Measurements from ENCODE around the gene ERBB2.
"Not testable (repeated sequence)": the region's sequence is repeated elsewhere in the genome, so short reads cannot be mapped to it uniquely, and the experiment has no call there.

Gene ERBB2

DNA sequence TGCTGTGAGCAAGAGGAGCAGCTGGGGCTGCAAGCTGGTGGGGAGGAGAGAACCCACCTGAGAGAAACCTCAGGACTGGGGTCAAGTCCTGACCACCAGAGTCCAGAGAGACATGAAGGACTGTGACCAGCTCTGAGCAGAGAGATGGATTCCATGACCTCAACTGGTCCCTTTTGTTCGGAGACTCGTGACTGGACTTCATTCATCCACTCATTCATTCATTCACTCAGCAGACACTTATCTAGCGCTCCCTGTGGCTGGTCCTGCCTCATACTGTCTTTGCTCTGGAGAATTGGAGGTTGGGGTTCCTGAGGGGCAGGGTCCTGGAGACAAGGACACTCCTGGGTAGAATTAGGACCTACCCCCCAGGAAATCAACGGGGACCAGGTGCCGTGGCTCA, 4.0 kb downstream of the ERBB2 start:
- no peak for DNase-seq (ENCODE audit: low read depth)

DNA sequence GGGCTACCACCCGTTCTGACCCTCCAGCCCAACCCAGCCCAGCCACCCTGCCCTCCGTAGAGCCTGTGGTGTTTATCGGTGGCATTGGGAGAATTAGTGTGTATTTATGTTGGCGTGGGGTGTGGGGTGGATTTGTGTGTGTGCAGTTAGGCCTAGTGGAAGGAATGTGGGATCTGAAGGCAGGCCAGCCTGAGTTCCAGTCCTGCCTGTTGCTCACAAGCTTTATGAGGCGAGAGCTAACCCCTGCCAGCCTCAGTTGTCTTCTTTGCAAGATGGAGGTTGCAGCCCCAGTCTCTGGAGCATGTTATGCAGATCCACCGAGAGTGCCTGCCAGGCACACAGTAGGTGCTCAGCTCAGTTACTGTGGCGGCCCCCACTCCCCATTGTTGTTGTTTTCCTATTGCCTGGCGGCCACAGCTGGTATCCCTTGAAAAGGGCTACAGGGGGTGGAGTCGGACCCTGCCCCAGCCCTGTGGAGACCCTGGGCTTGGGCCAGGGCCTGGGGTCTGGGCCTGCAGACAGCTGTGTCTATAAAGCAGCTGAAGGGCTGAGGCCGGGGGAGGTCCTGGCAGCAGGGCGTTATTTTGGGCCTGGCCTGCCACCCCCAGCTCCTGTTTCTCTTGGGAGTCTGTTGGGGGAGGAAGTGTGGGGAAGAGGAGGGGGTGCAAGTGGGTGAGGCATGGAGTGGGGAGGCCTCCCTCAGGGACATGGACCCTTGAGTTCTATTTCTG, 5.1 kb downstream of the ERBB2 start:
- DNase-seq (ENCODE audit: low read depth), result no peak

DNA sequence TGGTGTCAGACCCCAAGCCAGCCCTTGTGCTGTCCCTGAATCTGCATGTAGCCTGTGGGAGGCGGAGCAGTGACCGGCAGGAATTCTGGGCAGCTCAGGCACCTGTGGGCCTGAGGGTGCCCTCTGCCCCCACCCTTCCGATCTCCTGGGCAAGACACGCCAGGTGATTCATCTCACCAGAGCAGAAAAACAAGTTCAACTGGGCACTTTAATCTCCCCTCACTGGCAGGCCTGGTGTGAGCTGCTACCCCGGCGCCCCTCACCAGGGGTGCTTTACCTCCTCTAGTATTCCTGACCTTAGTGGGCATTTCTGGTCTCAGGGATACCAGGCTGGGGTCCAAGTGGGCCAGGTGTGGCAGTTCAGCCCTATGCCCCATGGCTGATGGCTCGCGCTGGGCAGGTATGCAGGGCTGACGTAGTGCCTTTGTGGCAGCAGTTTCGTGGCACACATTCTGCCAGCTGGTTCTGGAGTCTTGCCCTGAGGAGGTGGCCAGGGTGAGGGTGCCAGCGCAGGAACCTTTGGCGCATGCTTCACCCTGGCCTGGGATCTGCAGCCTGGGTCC, 6.0 kb downstream of the ERBB2 start:
- DNase-seq (ENCODE audit: low read depth), result no peak

DNA sequence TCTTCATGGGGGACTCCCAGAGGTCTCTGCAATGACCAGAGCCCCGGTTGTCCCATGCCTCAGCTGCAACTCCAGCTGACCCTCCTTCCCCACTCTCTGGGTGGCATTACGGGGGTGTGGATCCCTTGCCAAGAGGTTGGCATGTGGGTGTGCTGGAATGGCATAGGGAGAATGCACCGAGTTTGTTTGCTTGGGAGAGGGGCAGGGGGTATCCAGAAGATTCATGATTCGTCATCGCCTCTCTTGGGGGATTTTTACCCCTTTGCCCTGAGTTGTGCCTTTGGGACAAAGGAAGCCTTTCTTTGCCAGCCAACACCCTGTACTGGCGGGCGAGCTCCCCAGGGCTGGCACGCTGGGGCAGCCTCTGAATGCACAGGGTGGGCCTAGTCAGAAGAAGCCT, 6.5 kb downstream of the ERBB2 start:
- no peak for DNase-seq (ENCODE audit: low read depth)

DNA sequence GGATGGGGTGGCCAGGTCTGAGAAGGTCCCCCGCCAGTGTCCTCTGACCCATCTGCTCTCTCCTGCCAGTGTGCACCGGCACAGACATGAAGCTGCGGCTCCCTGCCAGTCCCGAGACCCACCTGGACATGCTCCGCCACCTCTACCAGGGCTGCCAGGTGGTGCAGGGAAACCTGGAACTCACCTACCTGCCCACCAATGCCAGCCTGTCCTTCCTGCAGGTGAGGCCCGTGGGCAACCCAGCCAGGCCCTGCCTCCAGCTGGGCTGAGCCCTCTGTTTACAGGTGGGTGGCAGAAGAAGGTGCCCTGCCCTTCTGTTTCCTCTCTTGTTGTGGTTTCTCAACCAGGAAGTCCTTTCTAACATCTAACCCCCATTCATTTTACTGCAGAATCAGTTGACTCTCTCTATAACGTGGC, 7.1 kb downstream of the ERBB2 start:
- no peak for DNase-seq (ENCODE audit: low read depth)

DNA sequence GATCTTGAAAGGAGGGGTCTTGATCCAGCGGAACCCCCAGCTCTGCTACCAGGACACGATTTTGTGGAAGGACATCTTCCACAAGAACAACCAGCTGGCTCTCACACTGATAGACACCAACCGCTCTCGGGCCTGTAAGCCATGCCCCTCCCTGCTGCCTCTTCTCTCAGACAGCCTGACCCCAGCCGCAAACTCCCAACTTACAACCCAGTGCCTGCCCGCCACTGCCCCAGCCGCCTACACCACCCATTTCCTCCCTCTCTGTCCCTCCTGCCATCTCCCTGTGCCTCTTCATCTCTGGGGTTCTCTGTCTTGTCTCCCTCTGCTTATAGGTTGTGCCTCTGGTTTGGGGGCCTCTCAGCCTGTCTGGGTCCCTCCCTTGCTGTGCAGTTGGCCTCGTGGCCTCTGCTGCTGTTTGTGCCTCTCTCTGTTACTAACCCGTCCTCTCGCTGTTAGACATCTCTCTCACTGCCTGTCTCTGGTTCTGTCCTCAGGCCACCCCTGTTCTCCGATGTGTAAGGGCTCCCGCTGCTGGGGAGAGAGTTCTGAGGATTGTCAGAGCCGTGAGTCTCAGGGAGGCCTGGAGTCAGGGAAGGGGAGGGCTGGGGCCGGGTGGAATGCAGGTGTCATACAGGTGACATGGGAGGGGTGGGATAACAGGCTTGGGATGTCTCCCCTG, 9.6 kb downstream of the ERBB2 start:
- DNase-seq (ENCODE audit: low read depth), result no peak

DNA sequence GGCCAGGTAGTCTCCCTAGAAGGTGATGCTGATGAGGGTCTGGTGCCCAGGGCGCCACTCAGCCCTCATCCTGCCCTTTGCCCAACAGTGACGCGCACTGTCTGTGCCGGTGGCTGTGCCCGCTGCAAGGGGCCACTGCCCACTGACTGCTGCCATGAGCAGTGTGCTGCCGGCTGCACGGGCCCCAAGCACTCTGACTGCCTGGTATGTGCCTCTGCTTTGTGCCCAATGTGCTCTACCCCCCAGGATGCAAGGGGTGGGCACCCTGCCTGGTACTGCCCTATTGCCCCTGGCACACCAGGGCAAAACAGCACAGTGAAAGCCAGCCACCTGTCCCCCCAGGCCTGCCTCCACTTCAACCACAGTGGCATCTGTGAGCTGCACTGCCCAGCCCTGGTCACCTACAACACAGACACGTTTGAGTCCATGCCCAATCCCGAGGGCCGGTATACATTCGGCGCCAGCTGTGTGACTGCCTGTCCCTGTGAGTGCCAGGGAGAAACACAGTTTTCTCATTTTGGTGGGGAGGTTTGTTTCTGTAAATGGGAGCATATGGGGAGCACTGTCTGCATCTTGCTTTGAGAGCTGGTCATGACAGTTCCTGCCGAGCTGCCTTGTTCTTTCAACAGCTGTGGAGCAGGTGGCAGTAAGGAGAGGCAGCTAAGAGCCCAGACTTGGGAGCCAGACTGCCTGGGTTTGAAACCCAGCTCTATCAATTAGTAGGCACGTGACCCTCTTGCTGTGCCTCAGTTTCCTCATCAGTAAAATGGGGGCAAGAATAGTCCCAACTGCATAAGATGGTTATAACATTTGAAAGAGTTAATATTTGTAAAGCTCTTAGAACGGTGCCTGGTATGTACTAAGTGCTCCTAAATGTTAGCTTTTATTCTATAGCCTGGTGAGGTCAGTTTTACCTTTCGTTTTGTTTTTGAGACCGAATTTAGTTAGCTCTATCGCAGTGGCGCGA, 10.4 kb downstream of the ERBB2 start:
- no peak for DNase-seq (ENCODE audit: low read depth)

DNA sequence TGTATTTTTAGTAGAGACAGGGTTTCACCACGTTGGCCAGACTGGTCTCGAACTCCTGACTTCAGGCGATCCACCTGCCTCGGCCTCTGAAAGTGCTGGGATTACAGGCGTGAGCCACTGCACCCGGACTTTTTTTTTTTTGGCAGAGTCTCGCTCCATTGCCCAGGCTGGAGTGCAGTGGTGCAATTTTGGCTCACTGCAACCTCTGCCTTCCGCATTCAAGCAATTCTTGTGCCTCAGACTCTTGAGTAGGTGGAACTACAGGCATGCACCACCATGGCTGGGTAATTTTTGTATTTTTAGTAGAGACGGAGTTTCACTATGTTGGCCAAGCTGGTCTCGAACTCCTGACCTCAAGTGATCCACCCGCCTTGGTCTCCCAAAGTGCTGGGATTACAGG, 11.2 kb downstream of the ERBB2 start:
- not testable (repeated sequence) for DNase-seq (ENCODE audit: low read depth)

DNA sequence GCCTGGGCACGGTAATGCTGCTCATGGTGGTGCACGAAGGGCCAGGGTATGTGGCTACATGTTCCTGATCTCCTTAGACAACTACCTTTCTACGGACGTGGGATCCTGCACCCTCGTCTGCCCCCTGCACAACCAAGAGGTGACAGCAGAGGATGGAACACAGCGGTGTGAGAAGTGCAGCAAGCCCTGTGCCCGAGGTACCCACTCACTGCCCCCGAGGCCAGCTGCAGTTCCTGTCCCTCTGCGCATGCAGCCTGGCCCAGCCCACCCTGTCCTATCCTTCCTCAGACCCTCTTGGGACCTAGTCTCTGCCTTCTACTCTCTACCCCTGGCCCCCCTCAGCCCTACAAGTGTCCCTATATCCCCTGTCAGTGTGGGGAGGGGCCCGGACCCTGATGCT, 12.0 kb downstream of the ERBB2 start:
- no peak for DNase-seq (ENCODE audit: low read depth)

DNA sequence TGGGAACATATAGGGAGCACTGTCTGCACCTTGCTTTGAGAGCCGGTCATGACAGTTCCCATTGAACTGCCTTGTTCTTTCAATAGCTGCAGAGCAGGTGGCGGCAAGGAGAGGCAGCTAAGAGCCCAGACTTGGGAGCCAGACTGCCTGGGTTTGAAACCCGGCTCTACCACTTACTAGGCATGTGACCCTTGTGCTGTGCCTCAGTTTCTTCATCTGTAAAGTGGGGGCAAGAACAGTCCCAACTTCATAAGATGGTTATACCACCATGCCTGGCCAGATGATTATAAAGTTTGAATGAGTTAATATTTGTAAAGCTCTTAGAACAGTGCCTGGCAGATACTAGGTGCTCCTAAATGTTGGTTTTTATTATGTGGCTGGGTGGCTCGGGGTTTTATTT, 14.4 kb downstream of the ERBB2 start:
- DNase-seq (ENCODE audit: low read depth), result no peak

DNA sequence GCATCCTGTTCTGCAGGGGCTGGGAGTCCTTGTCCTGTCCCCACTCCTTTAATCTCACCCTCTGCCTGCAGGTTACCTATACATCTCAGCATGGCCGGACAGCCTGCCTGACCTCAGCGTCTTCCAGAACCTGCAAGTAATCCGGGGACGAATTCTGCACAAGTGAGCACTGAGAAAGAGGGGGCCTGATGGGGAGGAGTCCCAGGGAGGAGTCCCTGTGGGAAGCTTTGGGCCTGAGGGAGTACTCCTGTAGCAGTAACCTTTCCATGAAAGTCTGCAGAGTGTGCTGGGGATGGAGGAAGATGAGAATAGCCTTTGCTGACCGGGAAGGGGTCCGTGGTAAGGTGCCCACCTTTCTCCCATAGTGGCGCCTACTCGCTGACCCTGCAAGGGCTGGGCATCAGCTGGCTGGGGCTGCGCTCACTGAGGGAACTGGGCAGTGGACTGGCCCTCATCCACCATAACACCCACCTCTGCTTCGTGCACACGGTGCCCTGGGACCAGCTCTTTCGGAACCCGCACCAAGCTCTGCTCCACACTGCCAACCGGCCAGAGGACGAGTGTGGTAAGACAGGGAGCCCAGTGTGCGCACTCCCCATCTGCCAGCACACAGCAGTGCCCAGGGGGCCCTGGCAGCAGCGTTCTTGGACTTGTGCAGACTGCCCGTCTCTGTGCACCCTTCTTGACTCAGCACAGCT, 15.7 kb downstream of the ERBB2 start:
- DNase-seq (ENCODE audit: low read depth), result no peak

DNA sequence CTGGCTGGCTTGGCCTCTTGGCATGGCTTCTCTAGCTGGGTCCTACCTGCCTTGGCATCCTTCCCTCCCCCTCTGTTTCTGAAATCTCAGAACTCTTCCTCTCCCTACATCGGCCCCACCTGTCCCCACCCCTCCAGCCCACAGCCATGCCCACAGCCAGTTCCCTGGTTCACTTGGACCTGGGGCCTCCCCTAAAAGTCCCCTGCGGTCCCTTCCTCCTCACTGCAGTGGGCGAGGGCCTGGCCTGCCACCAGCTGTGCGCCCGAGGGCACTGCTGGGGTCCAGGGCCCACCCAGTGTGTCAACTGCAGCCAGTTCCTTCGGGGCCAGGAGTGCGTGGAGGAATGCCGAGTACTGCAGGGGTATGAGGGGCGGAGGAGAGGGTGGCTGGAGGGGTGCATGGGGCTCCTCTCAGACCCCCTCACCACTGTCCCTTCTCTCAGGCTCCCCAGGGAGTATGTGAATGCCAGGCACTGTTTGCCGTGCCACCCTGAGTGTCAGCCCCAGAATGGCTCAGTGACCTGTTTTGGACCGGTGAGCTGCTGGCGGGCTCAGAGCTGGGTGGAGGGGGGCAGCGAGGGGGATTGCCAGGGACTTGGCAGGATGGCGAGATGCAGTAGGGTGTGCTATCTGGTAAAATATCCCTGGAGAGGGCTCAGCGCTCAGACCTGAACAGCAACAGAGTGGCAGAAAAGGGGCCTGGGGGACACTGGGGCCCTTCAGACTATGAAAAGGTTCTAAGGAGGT, 16.4 kb downstream of the ERBB2 start:
- DNase-seq (ENCODE audit: low read depth), result no peak

DNA sequence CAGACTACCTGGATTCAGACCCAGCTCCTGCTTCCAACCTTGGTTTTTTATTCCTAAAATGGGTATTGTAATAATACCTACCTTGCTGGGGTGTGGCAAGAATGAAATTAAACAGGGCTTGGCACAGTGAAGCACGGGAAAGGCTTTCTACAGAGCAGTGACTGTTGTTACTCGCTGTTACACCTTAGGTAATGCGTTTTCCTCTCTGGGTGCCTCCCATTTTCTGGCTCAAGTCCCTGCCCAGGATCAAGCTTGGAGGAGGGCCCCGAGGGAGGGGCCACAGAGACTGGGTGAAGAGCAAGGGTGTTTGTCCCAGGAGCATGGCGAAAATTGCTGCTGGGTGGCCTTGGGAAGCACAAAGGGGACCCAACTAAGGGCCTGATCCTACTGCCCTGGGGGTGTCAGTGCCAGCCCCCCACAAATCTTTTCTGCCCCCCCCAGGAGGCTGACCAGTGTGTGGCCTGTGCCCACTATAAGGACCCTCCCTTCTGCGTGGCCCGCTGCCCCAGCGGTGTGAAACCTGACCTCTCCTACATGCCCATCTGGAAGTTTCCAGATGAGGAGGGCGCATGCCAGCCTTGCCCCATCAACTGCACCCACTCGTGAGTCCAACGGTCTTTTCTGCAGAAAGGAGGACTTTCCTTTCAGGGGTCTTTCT, 17.1 kb downstream of the ERBB2 start:
- DNase-seq (ENCODE audit: low read depth), result no peak

DNA sequence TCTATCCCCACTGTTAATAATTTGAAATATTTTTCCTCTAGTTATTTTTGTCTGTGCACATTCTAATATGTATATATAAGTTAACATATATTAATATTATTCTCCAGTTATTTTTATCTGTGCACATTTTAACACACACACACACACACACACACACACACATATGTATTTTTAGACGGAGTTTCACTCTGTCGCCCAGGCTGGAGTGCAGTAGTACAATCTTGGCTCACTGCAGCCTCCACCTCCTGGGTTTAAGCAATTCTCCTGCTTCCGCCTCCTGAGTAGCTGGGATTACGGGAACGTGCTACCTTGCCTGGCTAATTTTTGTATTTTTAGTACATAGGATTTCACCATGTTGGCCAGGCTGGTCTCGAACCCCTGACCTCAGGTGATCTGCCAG, 17.8 kb downstream of the ERBB2 start:
- DNase-seq (ENCODE audit: low read depth), result no peak

DNA sequence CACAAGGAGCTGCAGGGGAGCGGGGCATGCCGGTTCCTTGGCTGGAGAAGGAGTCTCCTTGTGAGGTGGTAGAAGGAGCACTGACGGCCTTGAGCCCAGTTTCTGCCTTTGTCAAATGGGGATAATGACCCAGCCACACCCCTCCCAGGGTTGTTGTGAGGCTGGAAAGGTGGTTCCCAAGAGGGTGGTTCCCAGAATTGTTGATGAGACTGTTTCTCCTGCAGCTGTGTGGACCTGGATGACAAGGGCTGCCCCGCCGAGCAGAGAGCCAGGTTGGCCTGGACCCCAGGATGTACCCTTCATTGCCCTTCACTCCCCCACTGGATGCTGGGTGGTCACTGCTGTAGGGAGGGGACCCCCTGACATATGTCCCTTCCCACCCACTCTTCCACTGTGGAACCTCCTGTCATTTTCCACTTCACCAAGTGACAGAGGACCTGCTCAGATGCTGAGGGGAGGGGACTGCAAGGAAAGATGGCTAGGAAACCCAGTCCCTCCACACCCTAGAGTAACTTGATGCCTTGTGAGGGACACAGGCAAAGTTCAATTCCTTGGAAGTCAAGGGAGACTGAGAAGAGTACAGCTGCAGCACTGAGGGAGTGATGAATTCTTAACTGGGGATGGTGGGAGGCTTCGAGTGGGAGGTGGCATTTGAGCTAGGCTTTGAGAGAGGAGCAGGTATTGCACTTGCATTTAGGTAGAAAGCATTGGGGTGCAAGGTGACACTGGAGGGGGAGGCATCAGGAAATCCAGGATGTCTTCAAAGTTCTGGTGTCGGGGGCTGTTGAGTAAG, 19.9 kb downstream of the ERBB2 start:
- DNase-seq (ENCODE audit: low read depth), result no peak

DNA sequence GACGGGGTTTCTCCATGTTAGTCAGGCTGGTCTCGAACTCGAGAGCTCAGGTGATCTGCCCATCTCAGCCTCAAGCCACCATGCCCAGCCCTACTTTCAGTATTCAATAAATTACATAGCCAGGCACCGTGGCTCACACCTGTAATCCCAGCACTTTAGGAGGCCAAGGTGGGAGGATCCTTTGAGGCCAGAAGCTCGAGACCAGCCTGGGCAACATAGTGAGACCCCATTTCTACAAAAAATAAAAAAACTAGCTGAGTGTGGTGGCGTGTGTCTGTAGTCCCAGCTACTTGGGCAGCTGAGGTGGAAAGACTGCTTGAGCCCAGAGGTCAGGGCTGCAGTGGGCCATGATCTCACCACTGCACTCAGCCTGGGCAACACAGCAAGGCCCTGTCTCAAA, 22.2 kb downstream of the ERBB2 start:
- DNase-seq (ENCODE audit: low read depth), result no peak

DNA sequence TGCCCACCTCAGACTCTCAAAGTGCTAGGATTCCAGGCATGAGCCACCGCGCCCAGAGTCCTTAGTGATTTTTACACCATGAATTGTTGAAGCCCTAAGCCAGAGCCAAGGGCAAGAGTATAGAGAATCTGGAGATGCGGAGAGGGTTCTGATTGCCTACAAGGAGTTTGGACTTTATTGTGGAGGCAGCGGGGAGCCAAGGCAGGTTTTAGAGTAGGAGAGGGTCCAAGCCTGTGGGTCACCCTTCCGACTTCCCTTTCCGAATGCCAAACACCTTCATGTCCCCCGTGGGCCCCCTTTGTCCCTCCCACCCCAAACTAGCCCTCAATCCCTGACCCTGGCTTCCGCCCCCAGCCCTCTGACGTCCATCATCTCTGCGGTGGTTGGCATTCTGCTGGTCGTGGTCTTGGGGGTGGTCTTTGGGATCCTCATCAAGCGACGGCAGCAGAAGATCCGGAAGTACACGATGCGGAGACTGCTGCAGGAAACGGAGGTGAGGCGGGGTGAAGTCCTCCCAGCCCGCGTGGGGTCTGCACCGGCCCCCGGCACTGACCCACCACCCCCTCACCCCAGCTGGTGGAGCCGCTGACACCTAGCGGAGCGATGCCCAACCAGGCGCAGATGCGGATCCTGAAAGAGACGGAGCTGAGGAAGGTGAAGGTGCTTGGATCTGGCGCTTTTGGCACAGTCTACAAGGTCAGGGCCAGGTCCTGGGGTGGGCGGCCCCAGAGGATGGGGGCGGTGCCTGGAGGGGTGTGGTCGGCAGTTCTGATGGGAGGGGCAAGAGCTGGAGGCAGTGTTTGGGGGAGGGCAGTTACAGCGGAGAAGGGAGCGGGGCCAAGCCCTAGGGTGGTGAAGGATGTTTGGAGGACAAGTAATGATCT, 23.3 kb downstream of the ERBB2 start:
- no peak for DNase-seq (ENCODE audit: low read depth)

DNA sequence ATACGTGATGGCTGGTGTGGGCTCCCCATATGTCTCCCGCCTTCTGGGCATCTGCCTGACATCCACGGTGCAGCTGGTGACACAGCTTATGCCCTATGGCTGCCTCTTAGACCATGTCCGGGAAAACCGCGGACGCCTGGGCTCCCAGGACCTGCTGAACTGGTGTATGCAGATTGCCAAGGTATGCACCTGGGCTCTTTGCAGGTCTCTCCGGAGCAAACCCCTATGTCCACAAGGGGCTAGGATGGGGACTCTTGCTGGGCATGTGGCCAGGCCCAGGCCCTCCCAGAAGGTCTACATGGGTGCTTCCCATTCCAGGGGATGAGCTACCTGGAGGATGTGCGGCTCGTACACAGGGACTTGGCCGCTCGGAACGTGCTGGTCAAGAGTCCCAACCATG, 24.9 kb downstream of the ERBB2 start:
- DNase-seq (ENCODE audit: low read depth), result no peak

DNA sequence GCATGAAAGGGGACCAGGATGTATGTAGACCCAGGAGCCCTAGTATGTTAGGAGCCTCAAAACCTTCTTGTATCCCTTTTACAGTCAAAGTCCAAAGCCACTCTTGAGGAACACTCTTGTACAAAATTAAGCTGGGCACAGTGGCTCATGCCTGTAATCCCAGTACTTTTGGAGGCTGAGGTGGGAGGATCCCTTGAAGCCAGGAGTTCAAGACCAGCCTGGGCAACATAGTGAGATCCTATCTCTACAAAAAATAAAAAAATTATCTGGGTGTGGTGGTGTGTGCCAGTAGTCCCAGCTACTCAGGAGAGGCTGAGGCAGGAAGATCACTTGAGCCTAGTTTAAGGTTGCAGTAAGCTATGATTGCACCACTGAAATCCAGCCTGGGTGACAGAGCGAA, 26.1 kb downstream of the ERBB2 start:
- DNase-seq (ENCODE audit: low read depth), result not testable (repeated sequence)

Measured in T-helper 22 cell (primary cell).